Measurements from ENCODE around the gene RGS14.

GRCh38 chr5:177338251-177339106 is 19.2 kb upstream of the RGS14 start:
- no peak for TF ChIP-seq CTCF (IDR thresholded peaks at IDR 0.05; ENCODE audit: low read depth, low read length, poor library complexity, severe bottlenecking)
- TF ChIP-seq EZH2phosphoT487 (IDR thresholded peaks at IDR 0.05; ENCODE audit: borderline replicate concordance, low read length) = no peak

All from DOHH2 (cell line).